ENCODE data around the gene NUDT15.
"Not testable (repeated sequence)": the region's sequence is repeated elsewhere in the genome, so short reads cannot be mapped to it uniquely, and the experiment has no call there.

NUDT15 gene

DNA sequence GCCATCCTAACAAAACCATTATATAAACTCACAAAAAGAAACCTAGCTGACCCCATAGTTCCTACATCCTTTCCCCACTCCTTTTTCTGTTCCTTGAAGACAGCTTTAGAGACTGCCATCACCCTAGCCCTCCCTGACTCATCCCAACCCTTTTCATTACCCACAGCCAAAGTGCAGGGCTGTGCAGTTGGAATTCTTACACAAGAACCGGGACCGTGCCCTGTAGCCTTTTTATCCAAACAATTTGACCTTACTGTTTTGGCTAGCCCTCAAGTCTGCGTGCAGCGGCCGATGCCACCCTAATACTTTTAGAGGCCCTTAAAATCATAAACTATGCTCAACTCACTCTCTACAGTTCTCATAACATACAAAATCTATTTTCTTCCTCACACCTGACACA is 22.4 kb downstream of the NUDT15 start:
- not testable (repeated sequence) for H3K4me2 ChIP-seq (ENCODE audit: low read length, poor library complexity, severe bottlenecking); H3K4me1 ChIP-seq (ENCODE audit: control insufficient read depth, insufficient read depth, low read depth, low read length); H2AFZ ChIP-seq (ENCODE audit: low read depth, low read length); H3K23ac ChIP-seq (ENCODE audit: low read length in 2 of 2); H3K9ac ChIP-seq (ENCODE audit: low read length); H2AK5ac ChIP-seq (ENCODE audit: low read length, severe bottlenecking); H3K27ac ChIP-seq (ENCODE audit: low read length, poor library complexity, severe bottlenecking); H4K91ac ChIP-seq (ENCODE audit: low read length); H2BK12ac ChIP-seq (ENCODE audit: low read length in 2 of 2); H2BK5ac ChIP-seq (ENCODE audit: low read depth, low read length, poor library complexity, severe bottlenecking); H2BK15ac ChIP-seq (ENCODE audit: low read depth, poor library complexity, severe bottlenecking); H2BK120ac ChIP-seq (ENCODE audit: low read depth, low read length); H3K14ac ChIP-seq (ENCODE audit: low read length in 2 of 2); DNase-seq; H4K8ac ChIP-seq (ENCODE audit: low read length); H3K4ac ChIP-seq (ENCODE audit: low read depth in 1 of 2, low read length in 2 of 2); H3K9me3 ChIP-seq (ENCODE audit: control insufficient read depth, low read length); H3K18ac ChIP-seq (ENCODE audit: low read depth in 1 of 2, low read length in 2 of 2); H3K27me3 ChIP-seq (ENCODE audit: control insufficient read depth in 1 of 2, insufficient read depth in 1 of 2, low read length in 2 of 2); H3K4me3 ChIP-seq (ENCODE audit: insufficient read depth in 1 of 2, low read depth in 1 of 2, low read length in 2 of 2)
- Histone ChIP-seq H3K36me3 (ENCODE audit: control insufficient read depth in 1 of 2, insufficient read depth in 2 of 2, low read depth in 1 of 2, low read length in 2 of 2) (peaks cover 3 to 11% of the 10 kb centered on the region in 2 experiments), H3K79me1 (replicated peaks; ENCODE audit: low read length, poor library complexity, severe bottlenecking) (peaks cover 11% of the 10 kb centered on the region)
- WGBS, result 63% methylated on average over 5 of the region's 5 CpGs

DNA sequence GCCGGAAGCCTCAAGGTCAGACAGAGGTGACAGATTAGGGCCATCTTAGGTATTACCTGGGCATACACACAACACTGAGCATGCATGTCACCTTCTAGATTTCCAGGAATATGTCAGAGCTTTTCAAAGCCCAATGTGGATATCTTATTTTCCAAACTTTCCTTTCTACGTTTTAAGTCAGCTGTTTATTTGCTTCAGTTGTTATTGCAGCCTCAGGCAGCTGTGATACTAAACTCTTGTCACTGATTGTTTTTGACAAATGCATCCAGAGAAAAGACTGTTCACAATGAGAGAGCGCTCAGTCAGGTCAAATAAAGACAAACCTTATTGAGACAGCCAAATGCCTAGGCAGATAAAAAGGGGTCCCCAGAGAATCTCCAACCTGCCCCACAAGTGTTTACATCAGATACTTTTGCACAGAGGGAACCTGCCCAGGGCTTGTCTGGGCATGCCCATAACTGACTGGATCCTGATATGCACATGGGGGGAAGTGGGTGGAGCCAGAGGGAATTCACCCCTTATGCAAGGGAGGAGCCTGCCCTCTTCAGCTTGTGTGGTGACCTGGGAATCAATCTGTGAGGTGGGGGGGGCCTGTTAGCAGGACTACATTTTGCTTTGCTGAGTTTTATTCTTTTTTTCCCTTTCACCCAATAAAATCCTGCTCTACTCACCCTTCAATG is 28.9 kb downstream of the NUDT15 start:
- Histone ChIP-seq H2AK5ac (ENCODE audit: low read length, severe bottlenecking) (no peak overlapping the region), H2BK120ac (ENCODE audit: low read depth, low read length) (no peak overlapping the region), H3K27ac (ENCODE audit: low read length, poor library complexity, severe bottlenecking) (no peak overlapping the region), H3K4me3 (ENCODE audit: insufficient read depth in 1 of 2, low read depth in 1 of 2, low read length in 2 of 2) (peak overlapping the region in 1 of 2 experiments; percentile 3), H2BK12ac (ENCODE audit: low read length in 2 of 2) (no peak overlapping the region), H3K9me3 (ENCODE audit: control insufficient read depth, low read length) (peaks cover 57% of the 10 kb centered on the region), H3K18ac (ENCODE audit: low read depth in 1 of 2, low read length in 2 of 2) (no peak overlapping the region), H3K36me3 (ENCODE audit: control insufficient read depth in 1 of 2, insufficient read depth in 2 of 2, low read depth in 1 of 2, low read length in 2 of 2) (peaks cover 22 to 73% of the 10 kb centered on the region in 2 experiments), H4K91ac (ENCODE audit: low read length) (peak overlapping the region; percentile 18), H3K14ac (ENCODE audit: low read length in 2 of 2) (no peak overlapping the region), H3K9ac (ENCODE audit: low read length) (peak overlapping the region; percentile 5), H2BK15ac (ENCODE audit: low read depth, poor library complexity, severe bottlenecking) (no peak overlapping the region), H3K4me2 (ENCODE audit: low read length, poor library complexity, severe bottlenecking) (no peak overlapping the region), H3K4ac (ENCODE audit: low read depth in 1 of 2, low read length in 2 of 2) (no peak overlapping the region), H2BK5ac (ENCODE audit: low read depth, low read length, poor library complexity, severe bottlenecking) (no peak overlapping the region), H3K27me3 (ENCODE audit: control insufficient read depth in 1 of 2, insufficient read depth in 1 of 2, low read length in 2 of 2) (no peaks in the 10 kb centered on the region), H3K4me1 (ENCODE audit: control insufficient read depth, insufficient read depth, low read depth, low read length) (no peaks in the 10 kb centered on the region), H3K23ac (ENCODE audit: low read length in 2 of 2) (no peak overlapping the region), H2AFZ (ENCODE audit: low read depth, low read length) (no peak overlapping the region), H4K8ac (ENCODE audit: low read length) (peak overlapping the region; percentile 60), H3K79me1 (replicated peaks; ENCODE audit: low read length, poor library complexity, severe bottlenecking) (peaks cover 24% of the 10 kb centered on the region)
- 96% methylated on average over 3 of the region's 3 CpGs for WGBS
- DNase-seq, result no peak

DNA sequence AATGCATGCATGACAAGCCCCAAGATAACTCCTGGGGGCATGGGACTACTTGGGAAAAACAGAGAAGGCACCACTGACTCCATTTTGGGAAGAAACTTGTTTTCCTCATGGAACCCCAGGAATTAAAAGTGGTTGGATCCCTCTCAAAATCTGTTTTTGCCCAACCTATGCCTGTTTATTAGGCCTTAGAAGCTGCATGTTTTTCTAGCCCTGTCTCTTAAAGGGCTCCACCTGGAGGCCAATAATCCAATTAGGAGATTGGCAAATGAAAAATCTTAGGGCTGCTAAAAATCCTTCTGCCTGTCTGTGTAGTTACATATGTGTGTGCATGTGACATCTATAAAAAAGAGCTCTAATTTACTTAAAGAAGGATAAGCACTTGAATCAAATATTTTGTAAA is 30.5 kb downstream of the NUDT15 start:
- Histone ChIP-seq H2BK120ac (ENCODE audit: low read depth, low read length) (no peak overlapping the region), H3K23ac (ENCODE audit: low read length in 2 of 2) (no peak overlapping the region), H2BK12ac (ENCODE audit: low read length in 2 of 2) (no peak overlapping the region), H3K18ac (ENCODE audit: low read depth in 1 of 2, low read length in 2 of 2) (no peak overlapping the region), H3K79me1 (replicated peaks; ENCODE audit: low read length, poor library complexity, severe bottlenecking) (peaks cover 18% of the 10 kb centered on the region), H2BK15ac (ENCODE audit: low read depth, poor library complexity, severe bottlenecking) (no peak overlapping the region), H3K9me3 (ENCODE audit: control insufficient read depth, low read length) (peaks cover 72% of the 10 kb centered on the region), H3K9ac (ENCODE audit: low read length) (no peak overlapping the region), H4K91ac (ENCODE audit: low read length) (no peak overlapping the region), H3K27ac (ENCODE audit: low read length, poor library complexity, severe bottlenecking) (no peak overlapping the region), H2AFZ (ENCODE audit: low read depth, low read length) (no peak overlapping the region), H3K4ac (ENCODE audit: low read depth in 1 of 2, low read length in 2 of 2) (no peak overlapping the region), H3K4me2 (ENCODE audit: low read length, poor library complexity, severe bottlenecking) (no peak overlapping the region), H2BK5ac (ENCODE audit: low read depth, low read length, poor library complexity, severe bottlenecking) (no peak overlapping the region), H3K36me3 (ENCODE audit: control insufficient read depth in 1 of 2, insufficient read depth in 2 of 2, low read depth in 1 of 2, low read length in 2 of 2) (peaks cover 31 to 89% of the 10 kb centered on the region in 2 experiments), H3K4me3 (ENCODE audit: insufficient read depth in 1 of 2, low read depth in 1 of 2, low read length in 2 of 2) (peak overlapping the region in 1 of 2 experiments; percentile 19), H2AK5ac (ENCODE audit: low read length, severe bottlenecking) (no peak overlapping the region), H4K8ac (ENCODE audit: low read length) (no peak overlapping the region), H3K27me3 (ENCODE audit: control insufficient read depth in 1 of 2, insufficient read depth in 1 of 2, low read length in 2 of 2) (no peaks in the 10 kb centered on the region), H3K14ac (ENCODE audit: low read length in 2 of 2) (no peak overlapping the region), H3K4me1 (ENCODE audit: control insufficient read depth, insufficient read depth, low read depth, low read length) (no peaks in the 10 kb centered on the region)
- DNase-seq, result no peak

DNA sequence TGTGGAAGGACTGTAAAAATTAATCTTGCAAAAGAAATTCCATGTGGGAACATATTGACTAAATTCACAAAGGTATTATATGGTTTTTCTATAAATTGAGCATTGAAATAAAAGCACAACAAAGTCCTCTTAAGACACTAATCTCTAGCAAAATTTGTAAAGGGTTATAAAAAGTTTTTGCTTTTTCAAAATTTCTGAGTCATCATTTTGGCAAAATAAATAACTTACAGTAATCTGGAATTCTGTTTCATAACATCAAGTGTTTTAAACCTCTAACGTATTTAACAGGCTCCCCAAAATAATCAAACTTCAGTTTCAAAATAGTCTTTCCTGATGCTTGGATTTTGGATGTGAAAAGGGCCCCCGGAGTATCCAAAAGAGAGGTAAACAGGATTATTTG is 31.4 kb downstream of the NUDT15 start:
- H2BK15ac ChIP-seq (ENCODE audit: low read depth, poor library complexity, severe bottlenecking), result no peak overlapping the region
- no peak overlapping the region for H3K4ac ChIP-seq (ENCODE audit: low read depth in 1 of 2, low read length in 2 of 2)
- peaks cover 35 to 98% of the 10 kb centered on the region in 2 experiments for H3K36me3 ChIP-seq (ENCODE audit: control insufficient read depth in 1 of 2, insufficient read depth in 2 of 2, low read depth in 1 of 2, low read length in 2 of 2)
- no peak overlapping the region for H3K9ac ChIP-seq (ENCODE audit: low read length)
- H2BK5ac ChIP-seq (ENCODE audit: low read depth, low read length, poor library complexity, severe bottlenecking), result no peak overlapping the region
- no peak overlapping the region for H2AFZ ChIP-seq (ENCODE audit: low read depth, low read length)
- H3K18ac ChIP-seq (ENCODE audit: low read depth in 1 of 2, low read length in 2 of 2), result no peak overlapping the region
- no peak overlapping the region for H4K8ac ChIP-seq (ENCODE audit: low read length)
- no peak overlapping the region for H3K14ac ChIP-seq (ENCODE audit: low read length in 2 of 2)
- H2BK12ac ChIP-seq (ENCODE audit: low read length in 2 of 2), result no peak overlapping the region
- no peaks in the 10 kb centered on the region for H3K4me1 ChIP-seq (ENCODE audit: control insufficient read depth, insufficient read depth, low read depth, low read length)
- no peak overlapping the region for H3K23ac ChIP-seq (ENCODE audit: low read length in 2 of 2)
- no peak overlapping the region for H4K91ac ChIP-seq (ENCODE audit: low read length)
- WGBS, result no CpG with 5 or more reads among the region's 2 CpGs
- no peak overlapping the region for H2AK5ac ChIP-seq (ENCODE audit: low read length, severe bottlenecking)
- H3K27ac ChIP-seq (ENCODE audit: low read length, poor library complexity, severe bottlenecking), result no peak overlapping the region
- peaks cover 82% of the 10 kb centered on the region for H3K9me3 ChIP-seq (ENCODE audit: control insufficient read depth, low read length)
- peak overlapping the region in 1 of 2 experiments; percentile 19 for H3K4me3 ChIP-seq (ENCODE audit: insufficient read depth in 1 of 2, low read depth in 1 of 2, low read length in 2 of 2)
- DNase-seq, result no peak
- no peak overlapping the region for H2BK120ac ChIP-seq (ENCODE audit: low read depth, low read length)
- no peaks in the 10 kb centered on the region for H3K27me3 ChIP-seq (ENCODE audit: control insufficient read depth in 1 of 2, insufficient read depth in 1 of 2, low read length in 2 of 2)
- no peak overlapping the region for H3K4me2 ChIP-seq (ENCODE audit: low read length, poor library complexity, severe bottlenecking)
- peaks cover 22% of the 10 kb centered on the region for H3K79me1 ChIP-seq (replicated peaks; ENCODE audit: low read length, poor library complexity, severe bottlenecking)

Data from mesenchymal stem cell (in vitro differentiated cells and primary cell).